ENCODE results near the gene LACTB.

DNA sequence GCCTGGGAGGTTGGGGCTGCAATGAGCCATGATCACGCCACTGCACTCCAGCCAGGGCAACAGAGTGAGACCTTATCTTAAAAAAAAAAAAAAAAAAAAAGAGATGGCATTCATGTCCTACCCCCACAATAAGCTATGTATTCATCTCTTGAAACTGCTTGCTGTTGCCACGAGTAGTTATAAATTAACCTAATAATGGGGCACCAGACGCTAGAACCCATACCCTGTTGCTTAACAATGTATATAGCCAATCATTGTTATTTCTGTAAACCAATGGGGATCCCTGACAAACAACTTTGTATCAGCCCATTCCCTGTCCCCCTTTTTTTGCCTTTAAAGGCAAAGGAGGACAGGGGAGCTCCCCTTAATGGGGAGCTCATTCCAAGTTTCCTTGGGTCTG is 2.8 kb upstream of the LACTB start:
- TF ChIP-seq, protein P1, sequence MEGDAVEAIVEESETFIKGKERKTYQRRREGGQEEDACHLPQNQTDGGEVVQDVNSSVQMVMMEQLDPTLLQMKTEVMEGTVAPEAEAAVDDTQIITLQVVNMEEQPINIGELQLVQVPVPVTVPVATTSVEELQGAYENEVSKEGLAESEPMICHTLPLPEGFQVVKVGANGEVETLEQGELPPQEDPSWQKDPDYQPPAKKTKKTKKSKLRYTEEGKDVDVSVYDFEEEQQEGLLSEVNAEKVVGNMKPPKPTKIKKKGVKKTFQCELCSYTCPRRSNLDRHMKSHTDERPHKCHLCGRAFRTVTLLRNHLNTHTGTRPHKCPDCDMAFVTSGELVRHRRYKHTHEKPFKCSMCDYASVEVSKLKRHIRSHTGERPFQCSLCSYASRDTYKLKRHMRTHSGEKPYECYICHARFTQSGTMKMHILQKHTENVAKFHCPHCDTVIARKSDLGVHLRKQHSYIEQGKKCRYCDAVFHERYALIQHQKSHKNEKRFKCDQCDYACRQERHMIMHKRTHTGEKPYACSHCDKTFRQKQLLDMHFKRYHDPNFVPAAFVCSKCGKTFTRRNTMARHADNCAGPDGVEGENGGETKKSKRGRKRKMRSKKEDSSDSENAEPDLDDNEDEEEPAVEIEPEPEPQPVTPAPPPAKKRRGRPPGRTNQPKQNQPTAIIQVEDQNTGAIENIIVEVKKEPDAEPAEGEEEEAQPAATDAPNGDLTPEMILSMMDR (IDR thresholded peaks at IDR 0.05), result no peak
- no peak for TF ChIP-seq POLR2A (IDR thresholded peaks at IDR 0.05)
- TF ChIP-seq EP300 (IDR thresholded peaks at IDR 0.05), result no peak

Data from tibial nerve (tissue), 4 donors.